GM12878 (cell line): Measurements from ENCODE around the gene CNKSR1.

ENCODE experiments used
- ATF2 ChIP-seq: IDR thresholded peaks from 2 replicates; pipeline ENCODE4 v1.6.1; 2012; ENCODE audit warnings: low read length, inconsistent platforms
- CHD1 ChIP-seq: IDR thresholded peaks from 2 replicates; pipeline ENCODE4 v1.6.1; 2012; ENCODE audit warnings: low read depth, low read length, improper control_type of control experiment
- CTCF ChIP-seq, 3 experiments: IDR thresholded peaks in 2 of 3; conservative IDR thresholded peaks in 1 of 3; 2 replicates each; pipeline ENCODE4 v1.5.1; 2011; ENCODE audit warnings: low read depth in 3 of 3, low read length in 3 of 3, mild to moderate bottlenecking in 3 of 3, control low read depth in 2 of 3, moderate library complexity in 2 of 3, inconsistent platforms in 1 of 3, mixed read lengths in 1 of 3; ENCODE audit not compliant: control insufficient read depth in 2 of 3, insufficient read depth in 1 of 3; ENCODE audit errors: extremely low read depth in 1 of 3
- EP300 ChIP-seq, 2 experiments: fragments of 150-350 bp in 1 of 2; IDR thresholded peaks; 2 replicates each; pipeline ENCODE4 v1.6.1; 2011 to 2012; ENCODE audit warnings: low read depth in 2 of 2, low read length in 2 of 2, borderline replicate concordance in 1 of 2, improper control_type of control experiment in 1 of 2, inconsistent platforms in 1 of 2; ENCODE audit not compliant: control insufficient read depth in 1 of 2
- ETV6 ChIP-seq, 2 experiments: fragments of 450-650 bp in 1 of 2; IDR thresholded peaks in 1 of 2; conservative IDR thresholded peaks in 1 of 2; 2 replicates each; pipeline ENCODE4 v1.6.1; 2014; ENCODE audit warnings: antibody characterized with exemption in 1 of 2, borderline replicate concordance in 1 of 2, low read depth in 1 of 2, mild to moderate bottlenecking in 1 of 2, moderate library complexity in 1 of 2
- MEF2A ChIP-seq: IDR thresholded peaks from 2 replicates; pipeline ENCODE4 v1.6.1; 2011; ENCODE audit warnings: low read depth, mild to moderate bottlenecking, low read length, moderate library complexity; ENCODE audit not compliant: insufficient read depth
- PAX5 ChIP-seq: IDR thresholded peaks from 2 replicates; pipeline ENCODE4 v1.6.1; 2011; ENCODE audit warnings: low read depth, low read length, borderline replicate concordance
- POLR2A ChIP-seq: IDR thresholded peaks from 2 replicates; pipeline ENCODE4 v1.6.1; 2011; ENCODE audit warnings: low read depth, mild to moderate bottlenecking, low read length
- POLR2AphosphoS5 ChIP-seq: IDR thresholded peaks from 2 replicates; pipeline ENCODE4 v1.6.1; 2011; ENCODE audit warnings: mild to moderate bottlenecking, low read length, inconsistent platforms
- RAD21 ChIP-seq: IDR thresholded peaks from 2 replicates; pipeline ENCODE4 v1.6.1; 2011; ENCODE audit warnings: mild to moderate bottlenecking, low read depth, low read length, moderate library complexity; ENCODE audit not compliant: insufficient read depth
- ZNF274 ChIP-seq: IDR thresholded peaks from one replicate; pipeline ENCODE4 v1.8.0; 2011; ENCODE audit not compliant: insufficient read length, insufficient read depth

GRCh38 chr1:26188477-26188876 is 11.2 kb downstream of the CNKSR1 start:
- TF ChIP-seq EP300 (IDR thresholded peaks at IDR 0.05; ENCODE audit: borderline replicate concordance in 1 of 2, control insufficient read depth in 1 of 2, low read depth in 2 of 2, low read length in 2 of 2) (no peak), CHD1 (no peak), CTCF (IDR thresholded peaks at IDR 0.05 in 2 of 3, conservative IDR thresholded peaks at IDR 0.05 in 1 of 3; ENCODE audit: control insufficient read depth in 2 of 3, extremely low read depth in 1 of 3, insufficient read depth in 1 of 3, low read depth in 3 of 3, low read length in 3 of 3) (no peak), ATF2 (no peak), ETV6 (conservative IDR thresholded peaks at IDR 0.05 in 1 of 2, IDR thresholded peaks at IDR 0.05 in 1 of 2; ENCODE audit: borderline replicate concordance in 1 of 2, low read depth in 1 of 2) (no peak), POLR2AphosphoS5 (no peak), ZNF274 (no peak), PAX5 (no peak), MEF2A (no peak), POLR2A (no peak), RAD21 (no peak)
